Pancreas (tissue), 10 donors: ENCODE data around the gene GPR61. TPM values are rescaled to one million over a fixed set of nuclear protein-coding genes. Genes with fewer than 3 reads are reported as not detected.
A peak's percentile ranks its signal among the peaks of the same experiment; 100 is the strongest.

ENCODE experiments used
- ATAC-seq, 4 donors: fragments of 200-7000 bp; cut with Tn5 transposase; one replicate each; pipeline versions ENCODE4 v1.8.0 to v1.9.1; 2020; ENCODE audit warnings: mild to moderate bottlenecking in 4 of 4, moderate library complexity in 4 of 4
- DNase-seq, 6 donors: peaks; one replicate each; pipeline ENCODE4 v3.0.0-alpha.2; 2020
- FAIRE-seq: peaks from 2 replicates; lab custom pipeline; 2012; peaks lifted over from hg19 to GRCh38; lab: Jason Lieb, UNC
- H3K27ac ChIP-seq, 4 donors: fragments of 200-600 bp; sonication (generic); 1 replicate in 3 of 4; 2 replicates in 1 of 4; pipeline versions ENCODE4 v1.5.0 to v1.8.0; 2020
- H3K27me3 ChIP-seq, 4 donors: fragments of 200-600 bp; one replicate each; pipeline ENCODE4 v1.8.0; 2021
- H3K36me3 ChIP-seq, 3 donors: fragments of 200-600 bp; sonication (generic) in 1 of 3; one replicate each; pipeline versions ENCODE4 v1.5.0 to v1.8.0; 2020 to 2021
- H3K4me1 ChIP-seq, 3 donors: fragments of 200-600 bp; one replicate each; pipeline ENCODE4 v1.8.0; 2021
- H3K4me3 ChIP-seq, 4 donors: fragments of 200-600 bp; sonication (generic) in 2 of 4; one replicate each; pipeline versions ENCODE4 v1.5.0 to v1.8.0; 2020 to 2021
- H3K9me3 ChIP-seq, 4 donors: fragments of 200-600 bp; one replicate each; pipeline ENCODE4 v1.8.0; 2021
- WGBS, 2 donors: extraction: QIAGEN DNeasy Blood & Tissue Kit; methylation state at CpG; one replicate each; pipeline ENCODE4 v1.1.7; 2013; 5-methylcytosine and 5-hydroxymethylcytosine counted together
- intact Hi-C, 3 donors: fragments of 100-400 bp; cut with DNase I; formaldehyde crosslinking; loops; one replicate each; pipeline versions ENCODE4 v1.11.1 to v1.14.2; 2022
- polyA plus RNA-seq, 2 donors: library from polyadenylated mRNA; stranded (reverse); fragments of 200-250 nt; gene quantifications; one replicate each; pipeline ENCODE4 v1.2.3, GENCODE V29; 2013
- total RNA-seq, 6 donors: library from RNA; stranded (reverse); fragmentation: NEBNext Ultra II Directional in 4 of 6; extraction: Animal tissue kit (Norgen Biotek cat#: 25700) in 4 of 6; gene quantifications; one replicate each; pipeline versions ENCODE4 v1.2.1 to v1.2.4, GENCODE V29; 2021 to 2023
- TF ChIP-seq, protein P1 (sequence below), 4 donors: fragments of 200-600 bp; sonication (generic) in 3 of 4; IDR thresholded peaks; one replicate each; pipeline versions ENCODE4 v1.5.0 to v1.8.0; 2021; ENCODE audit warnings: antibody characterized with exemption in 4 of 4
- donor health status: healthy with polysubstance abuse.
- donor health status: DM: no; HTN: no; CAD: no; lungs with moderate emphysema.
- donor health status: DM: no; HTN: no; CAD: no.
- donor health status: control.
- donor health status: control.
- donor health status: Bipolar disorder and iron deficiency.
- donor health status: DM: yes; HTN: yes; CAD: no.
- donor health status: DM: no; HTN: no; CAD: no.
- donor health status: DM: no; HTN: no; CAD: no.
- donor health status: DM: yes; HTN: yes; CAD: no.

GPR61 gene
- total and polyA plus RNA-seq, 8 donors, result 0.09 to 0.19 TPM; not detected in 6

DNA sequence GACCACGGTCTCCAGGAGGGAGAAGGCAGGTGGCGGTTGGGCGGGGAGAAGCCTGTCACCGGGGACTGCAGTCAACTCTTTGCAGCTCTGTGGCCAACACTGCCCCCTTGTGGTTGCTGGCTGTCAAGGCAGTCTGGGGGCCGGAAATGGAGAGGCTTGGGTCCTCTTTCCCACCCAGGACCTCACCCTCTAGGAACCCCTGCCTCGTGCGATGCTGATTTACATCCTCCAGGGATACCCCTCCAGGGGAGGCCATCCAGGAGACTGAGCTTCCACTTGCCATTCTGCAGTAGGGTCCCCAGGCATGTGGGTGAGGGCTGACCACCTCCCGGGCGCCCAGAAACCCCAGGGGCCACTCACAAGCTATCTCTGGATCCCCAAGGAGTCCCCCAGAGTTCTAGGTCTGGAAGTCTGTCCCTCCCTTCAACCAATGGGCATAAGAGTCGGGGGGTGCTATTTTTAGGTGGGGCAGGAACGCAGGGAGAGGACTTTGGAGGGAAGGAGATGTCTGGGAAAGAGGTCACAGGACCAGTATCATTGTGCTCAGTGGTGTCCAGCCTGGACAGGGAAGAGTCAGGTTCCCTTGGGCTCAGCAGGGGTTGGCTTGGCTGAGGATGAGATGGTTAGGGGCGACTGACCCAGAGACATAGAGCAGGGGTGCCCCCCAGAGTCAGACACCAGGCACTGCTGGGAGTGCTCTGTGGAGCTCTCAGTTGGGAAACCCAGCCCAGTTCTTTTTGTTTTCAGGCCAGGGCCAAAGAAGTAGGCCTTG lies 7.1 kb upstream of the GPR61 start:
- H3K4me1 ChIP-seq, result peaks cover 0 to 9% (median 0%) of the 10 kb centered on the region in 3 donors
- intact Hi-C loops, result loop anchor here in 2 of 3 donors (5.0 kb wide), 3 partner anchors 40 to 280 kb away; partner anchors contain the start of gene CYB561D1 (in 1 of the 2)

DNA sequence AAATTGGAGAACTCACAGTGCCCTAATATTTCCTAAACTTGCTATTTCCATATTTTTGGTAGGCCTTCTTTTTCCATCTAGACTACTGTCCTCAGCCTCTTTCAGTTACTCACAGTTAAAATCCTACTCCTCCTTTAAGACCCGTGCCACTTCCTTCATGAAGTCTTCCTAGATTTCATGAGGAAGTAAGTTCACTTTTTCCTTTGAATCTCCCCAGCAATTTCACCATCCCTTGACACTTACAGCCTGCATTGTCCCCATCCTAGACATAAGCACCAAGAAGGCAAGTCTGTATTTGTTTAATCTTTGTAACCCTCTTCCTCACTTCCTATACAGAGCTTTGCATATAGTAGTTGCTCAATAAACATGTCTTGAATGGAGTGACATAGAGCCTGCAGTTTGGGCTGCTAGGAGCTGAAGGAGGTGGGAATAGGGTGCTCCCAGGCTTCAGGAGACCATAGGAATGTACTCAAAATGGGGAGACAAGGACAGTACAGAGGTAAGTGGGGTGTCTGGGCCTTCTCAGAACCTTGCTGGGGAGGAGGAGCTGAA lies 5.3 kb upstream of the GPR61 start:
- FAIRE-seq, result no peak
- 66 to 84% methylated on average over 1 of the region's 1 CpG for WGBS, 2 donors
- no peak overlapping the region for H3K27ac ChIP-seq

More for the DNA sequence above, 7.1 kb upstream of the GPR61 start:
- no peaks in the 10 kb centered on the region for H3K27me3 ChIP-seq
- H3K4me3 ChIP-seq, result peak overlapping the region in 1 of 4 donors; percentile 18
- WGBS, 2 donors, result 14 to 19% methylated on average over 12 of the region's 12 CpGs
- TF ChIP-seq, protein P1, sequence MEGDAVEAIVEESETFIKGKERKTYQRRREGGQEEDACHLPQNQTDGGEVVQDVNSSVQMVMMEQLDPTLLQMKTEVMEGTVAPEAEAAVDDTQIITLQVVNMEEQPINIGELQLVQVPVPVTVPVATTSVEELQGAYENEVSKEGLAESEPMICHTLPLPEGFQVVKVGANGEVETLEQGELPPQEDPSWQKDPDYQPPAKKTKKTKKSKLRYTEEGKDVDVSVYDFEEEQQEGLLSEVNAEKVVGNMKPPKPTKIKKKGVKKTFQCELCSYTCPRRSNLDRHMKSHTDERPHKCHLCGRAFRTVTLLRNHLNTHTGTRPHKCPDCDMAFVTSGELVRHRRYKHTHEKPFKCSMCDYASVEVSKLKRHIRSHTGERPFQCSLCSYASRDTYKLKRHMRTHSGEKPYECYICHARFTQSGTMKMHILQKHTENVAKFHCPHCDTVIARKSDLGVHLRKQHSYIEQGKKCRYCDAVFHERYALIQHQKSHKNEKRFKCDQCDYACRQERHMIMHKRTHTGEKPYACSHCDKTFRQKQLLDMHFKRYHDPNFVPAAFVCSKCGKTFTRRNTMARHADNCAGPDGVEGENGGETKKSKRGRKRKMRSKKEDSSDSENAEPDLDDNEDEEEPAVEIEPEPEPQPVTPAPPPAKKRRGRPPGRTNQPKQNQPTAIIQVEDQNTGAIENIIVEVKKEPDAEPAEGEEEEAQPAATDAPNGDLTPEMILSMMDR (IDR thresholded peaks at IDR 0.05), result peak; percentile 94 to 98 (median 96)
- H3K27ac ChIP-seq, result no peak overlapping the region
- H3K9me3 ChIP-seq, result no peaks in the 10 kb centered on the region
- FAIRE-seq, result no peak
- DNase-seq, result peak; percentile 72 to 93 (median 86)
- ATAC-seq, result peak; percentile 89 to 97 (median 92)
- no peaks in the 10 kb centered on the region for H3K36me3 ChIP-seq

DNA sequence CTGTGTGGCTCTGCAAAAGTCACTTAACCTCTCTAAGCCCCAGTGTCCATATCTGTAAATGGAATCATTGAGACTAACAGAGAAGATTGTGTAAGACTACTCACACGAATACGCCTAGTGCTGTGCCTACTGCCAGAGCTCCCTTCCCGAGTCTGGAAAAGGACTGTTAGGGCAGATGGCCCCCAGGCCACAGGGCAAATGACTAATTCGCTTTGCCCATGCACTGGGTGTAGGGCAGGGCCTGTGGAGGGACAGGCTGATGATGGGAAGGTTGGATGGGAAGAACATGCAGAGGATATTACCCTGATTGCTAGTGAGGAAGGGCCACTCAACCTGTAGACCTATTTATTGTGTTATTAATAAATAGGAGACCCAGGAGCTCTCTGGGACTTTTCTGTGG lies 4.2 kb upstream of the GPR61 start:
- H3K27ac ChIP-seq, result no peak overlapping the region
- intact Hi-C loops, result no loop called here
- no peaks in the 10 kb centered on the region for H3K9me3 ChIP-seq
- H3K27me3 ChIP-seq, result no peaks in the 10 kb centered on the region
- DNase-seq (no peak), ATAC-seq (no peak), FAIRE-seq (no peak)
- 72 to 79% methylated on average over 4 of the region's 4 CpGs for WGBS, 2 donors
- H3K4me1 ChIP-seq, result peaks cover 0 to 9% (median 0%) of the 10 kb centered on the region in 3 donors
- H3K4me3 ChIP-seq, result no peak overlapping the region
- H3K36me3 ChIP-seq, result no peaks in the 10 kb centered on the region
- TF ChIP-seq, protein P1 (IDR thresholded peaks at IDR 0.05), result no peak

More for the DNA sequence above, 5.3 kb upstream of the GPR61 start:
- H3K4me3 ChIP-seq, result no peak overlapping the region
- ATAC-seq (no peak), DNase-seq (no peak)
- peaks cover 0 to 9% (median 0%) of the 10 kb centered on the region in 3 donors for H3K4me1 ChIP-seq
- intact Hi-C loops, result loop anchor here in 2 of 3 donors (5.0 kb wide), 3 partner anchors 42 to 282 kb away; partner anchors contain the start of gene CYB561D1 (in 1 of the 2)
- no peaks in the 10 kb centered on the region for H3K36me3 ChIP-seq
- H3K27me3 ChIP-seq, result no peaks in the 10 kb centered on the region
- H3K9me3 ChIP-seq, result no peaks in the 10 kb centered on the region
- TF ChIP-seq, protein P1 (IDR thresholded peaks at IDR 0.05), result no peak

DNA sequence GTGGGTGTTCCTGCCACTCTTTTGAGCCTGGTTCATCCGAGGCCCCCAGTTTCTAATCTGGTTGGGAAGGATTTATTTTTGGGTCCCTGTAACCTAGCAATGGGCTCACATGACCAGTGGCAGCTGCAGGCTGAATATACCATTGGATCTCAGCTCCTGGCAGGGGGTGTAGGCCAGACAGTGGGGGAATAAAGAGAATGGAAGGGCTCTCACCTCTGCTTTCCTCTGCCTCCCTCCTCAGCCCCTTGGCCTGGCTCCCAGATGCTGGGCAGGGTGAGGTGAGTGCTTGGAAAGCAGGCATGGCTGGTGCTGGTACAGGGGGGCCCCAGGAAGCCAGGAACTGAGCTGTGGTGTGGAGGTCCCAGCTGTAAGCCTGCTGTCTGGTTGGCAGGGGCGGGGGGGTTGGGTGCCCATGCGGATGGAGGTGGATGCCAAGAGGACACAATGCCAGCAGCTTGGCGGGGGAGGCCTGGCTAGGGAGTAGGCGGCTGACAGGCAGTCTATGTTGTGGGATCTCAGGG lies 3.6 kb upstream of the GPR61 start:
- H3K9me3 ChIP-seq, result no peaks in the 10 kb centered on the region
- no peak overlapping the region for H3K27ac ChIP-seq
- no peak overlapping the region for H3K4me3 ChIP-seq
- intact Hi-C loops, result no loop called here
- ATAC-seq, result no peak
- FAIRE-seq, result no peak
- H3K27me3 ChIP-seq, result no peaks in the 10 kb centered on the region
- H3K4me1 ChIP-seq, result peaks cover 0 to 9% (median 0%) of the 10 kb centered on the region in 3 donors
- DNase-seq, result no peak
- TF ChIP-seq, protein P1 (IDR thresholded peaks at IDR 0.05), result no peak
- no peaks in the 10 kb centered on the region for H3K36me3 ChIP-seq
- 65 to 79% methylated on average over 5 of the region's 5 CpGs for WGBS, 2 donors
